Stimulated activated CD8-positive, alpha-beta memory T cell treated with anti-CD3 and anti-CD28 coated beads, Interleukin-4, amount 100 ng/mL, for 48 hours (primary cell): Measurements from ENCODE around the gene TMEM221.

ENCODE experiments used
- DNase-seq: peaks from one replicate; pipeline ENCODE4 v3.0.0-alpha.2; 2020

Gene TMEM221

GRCh38 chr19:17471410-17472125 is 23.1 kb upstream of the TMEM221 start:
- DNase-seq = no peak

GRCh38 chr19:17470068-17470841 is 21.8 kb upstream of the TMEM221 start, which contains the start of gene SLC27A1:
TSS of gene SLC27A1 (plus strand) at chr19:17470524. CDS start at chr19:17470541, 17 bp downstream.
- DNase-seq = peak; percentile 96

- DNase-seq = peak; percentile 92
These were observed 21.1 kb upstream of the TMEM221 start for GRCh38 chr19:17469481-17470067.

- DNase-seq = no peak
These were observed 20.6 kb upstream of the TMEM221 start for GRCh38 chr19:17469092-17469480.

- DNase-seq = no peak
These were observed 20.0 kb upstream of the TMEM221 start for GRCh38 chr19:17468302-17469091.

GRCh38 chr19:17467471-17468301 is 19.2 kb upstream of the TMEM221 start:
- DNase-seq = no peak

GRCh38 chr19:17466487-17466850 is 18.0 kb upstream of the TMEM221 start:
- DNase-seq = no peak

GRCh38 chr19:17460372-17461230 is 12.1 kb upstream of the TMEM221 start, which contains the start of gene NXNL1:
TSS of gene NXNL1 (minus strand) at chr19:17460926. CDS start at chr19:17460869, 57 bp downstream.
- no peak for DNase-seq

- no peak for DNase-seq
These were observed 10.5 kb upstream of the TMEM221 start for GRCh38 chr19:17458970-17459369.

GRCh38 chr19:17457616-17458015 is 9.1 kb upstream of the TMEM221 start:
- no peak for DNase-seq

- DNase-seq = no peak
These were observed 7.7 kb upstream of the TMEM221 start for GRCh38 chr19:17456127-17456526.

- DNase-seq = no peak
These were observed 7.0 kb upstream of the TMEM221 start for GRCh38 chr19:17455308-17456123.

GRCh38 chr19:17454576-17455071 is 6.2 kb upstream of the TMEM221 start:
- no peak for DNase-seq

- no peak for DNase-seq
These were observed 3.4 kb upstream of the TMEM221 start for GRCh38 chr19:17451820-17452219.

GRCh38 chr19:17450264-17451075 is 2.0 kb upstream of the TMEM221 start:
- peak; percentile 59 for DNase-seq

- no peak for DNase-seq
These were observed 751 bp downstream of the TMEM221 start for GRCh38 chr19:17447704-17448130.

- DNase-seq = no peak
These were observed 2.8 kb downstream of the TMEM221 start for GRCh38 chr19:17445526-17446165.

- peak; percentile 48 for DNase-seq
These were observed 7.0 kb downstream of the TMEM221 start for GRCh38 chr19:17441241-17442021.
